ENCODE measurements around the gene TTC19. TPM values are rescaled to one million over a fixed set of nuclear protein-coding genes. Genes with fewer than 3 reads are reported as not detected.

TTC19 gene
- total RNA-seq, 4 donors from 2014 or later: 75.1 to 130 (median 92.0) TPM

GRCh38 chr17:15965528-15965927 is 34.1 kb upstream of the TTC19 start:
- Histone ChIP-seq H3K4me3 (no peak overlapping the region), H3K27ac (no peak overlapping the region), H3K36me3 (no peaks in the 10 kb centered on the region), H3K4me1 (peaks cover 0 to 18% (median 0%) of the 10 kb centered on the region in 4 donors), H3K9me3 (no peaks in the 10 kb centered on the region), H3K27me3 (no peaks in the 10 kb centered on the region)
- no peak for TF ChIP-seq POLR2A (IDR thresholded peaks at IDR 0.05)
- TF ChIP-seq, protein P1, sequence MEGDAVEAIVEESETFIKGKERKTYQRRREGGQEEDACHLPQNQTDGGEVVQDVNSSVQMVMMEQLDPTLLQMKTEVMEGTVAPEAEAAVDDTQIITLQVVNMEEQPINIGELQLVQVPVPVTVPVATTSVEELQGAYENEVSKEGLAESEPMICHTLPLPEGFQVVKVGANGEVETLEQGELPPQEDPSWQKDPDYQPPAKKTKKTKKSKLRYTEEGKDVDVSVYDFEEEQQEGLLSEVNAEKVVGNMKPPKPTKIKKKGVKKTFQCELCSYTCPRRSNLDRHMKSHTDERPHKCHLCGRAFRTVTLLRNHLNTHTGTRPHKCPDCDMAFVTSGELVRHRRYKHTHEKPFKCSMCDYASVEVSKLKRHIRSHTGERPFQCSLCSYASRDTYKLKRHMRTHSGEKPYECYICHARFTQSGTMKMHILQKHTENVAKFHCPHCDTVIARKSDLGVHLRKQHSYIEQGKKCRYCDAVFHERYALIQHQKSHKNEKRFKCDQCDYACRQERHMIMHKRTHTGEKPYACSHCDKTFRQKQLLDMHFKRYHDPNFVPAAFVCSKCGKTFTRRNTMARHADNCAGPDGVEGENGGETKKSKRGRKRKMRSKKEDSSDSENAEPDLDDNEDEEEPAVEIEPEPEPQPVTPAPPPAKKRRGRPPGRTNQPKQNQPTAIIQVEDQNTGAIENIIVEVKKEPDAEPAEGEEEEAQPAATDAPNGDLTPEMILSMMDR (IDR thresholded peaks at IDR 0.05): no peak
- DNase-seq: no peak

- no peaks in the 10 kb centered on the region for H3K27me3 ChIP-seq
- no peaks in the 10 kb centered on the region for H3K9me3 ChIP-seq
- DNase-seq: no peak
- H3K36me3 ChIP-seq: no peaks in the 10 kb centered on the region
- H3K27ac ChIP-seq: peak overlapping the region in 3 of 4 donors; percentile 26 to 62 (median 37)
- TF ChIP-seq, protein P1 (IDR thresholded peaks at IDR 0.05): no peak
- TF ChIP-seq POLR2A (IDR thresholded peaks at IDR 0.05): no peak
- H3K4me3 ChIP-seq: no peak overlapping the region
- peaks cover 0 to 18% (median 0%) of the 10 kb centered on the region in 4 donors for H3K4me1 ChIP-seq
Observed at GRCh38 chr17:15966183-15966878, 33.3 kb upstream of the TTC19 start.

GRCh38 chr17:15966879-15967248 is 32.8 kb upstream of the TTC19 start:
- Histone ChIP-seq H3K4me1 (peaks cover 0 to 18% (median 0%) of the 10 kb centered on the region in 4 donors), H3K27ac (peak overlapping the region in 3 of 4 donors; percentile 26 to 62 (median 37)), H3K9me3 (no peaks in the 10 kb centered on the region), H3K27me3 (no peaks in the 10 kb centered on the region), H3K4me3 (no peak overlapping the region), H3K36me3 (no peaks in the 10 kb centered on the region)
- DNase-seq: peak in 2 of 3 donors; percentile 56 to 71
- TF ChIP-seq, protein P1 (IDR thresholded peaks at IDR 0.05): no peak
- TF ChIP-seq POLR2A (IDR thresholded peaks at IDR 0.05): no peak

- H3K27ac ChIP-seq: no peak overlapping the region
- no peaks in the 10 kb centered on the region for H3K27me3 ChIP-seq
- no peaks in the 10 kb centered on the region for H3K36me3 ChIP-seq
- peaks cover 0 to 18% (median 0%) of the 10 kb centered on the region in 4 donors for H3K4me1 ChIP-seq
- no peak for TF ChIP-seq POLR2A (IDR thresholded peaks at IDR 0.05)
- TF ChIP-seq, protein P1 (IDR thresholded peaks at IDR 0.05): no peak
- H3K9me3 ChIP-seq: no peaks in the 10 kb centered on the region
- DNase-seq: no peak
- H3K4me3 ChIP-seq: no peak overlapping the region
Observed at GRCh38 chr17:15967706-15968399, 31.8 kb upstream of the TTC19 start.

GRCh38 chr17:15969463-15969862 is 30.2 kb upstream of the TTC19 start:
- H3K27me3 ChIP-seq: no peaks in the 10 kb centered on the region
- no peak for TF ChIP-seq POLR2A (IDR thresholded peaks at IDR 0.05)
- no peak overlapping the region for H3K27ac ChIP-seq
- peaks cover 0 to 18% (median 0%) of the 10 kb centered on the region in 4 donors for H3K4me1 ChIP-seq
- no peak for DNase-seq
- no peak overlapping the region for H3K4me3 ChIP-seq
- no peaks in the 10 kb centered on the region for H3K9me3 ChIP-seq
- no peaks in the 10 kb centered on the region for H3K36me3 ChIP-seq

GRCh38 chr17:15970500-15970899 is 29.1 kb upstream of the TTC19 start:
- Histone ChIP-seq H3K9me3 (no peaks in the 10 kb centered on the region), H3K27ac (no peak overlapping the region), H3K4me1 (peaks cover 0 to 18% (median 0%) of the 10 kb centered on the region in 4 donors), H3K36me3 (peaks cover 0 to 6% (median 0%) of the 10 kb centered on the region in 3 donors), H3K27me3 (no peaks in the 10 kb centered on the region), H3K4me3 (no peak overlapping the region)
- no peak for DNase-seq
- TF ChIP-seq, protein P1 (IDR thresholded peaks at IDR 0.05): no peak
- TF ChIP-seq POLR2A (IDR thresholded peaks at IDR 0.05): no peak

Measured in Peyer's patch (tissue), 4 donors.